Activated CD4-positive, alpha-beta T cell treated with anti-CD3 and anti-CD28 coated beads, Interleukin-2, amount 50 U/mL, for 48 hours (primary cell): Measurements from ENCODE around the gene TNS3.

Experiments
- DNase-seq, 2 experiments: peaks; one replicate each; pipeline ENCODE4 v3.0.0-alpha.2; 2020

TNS3 gene

DNA sequence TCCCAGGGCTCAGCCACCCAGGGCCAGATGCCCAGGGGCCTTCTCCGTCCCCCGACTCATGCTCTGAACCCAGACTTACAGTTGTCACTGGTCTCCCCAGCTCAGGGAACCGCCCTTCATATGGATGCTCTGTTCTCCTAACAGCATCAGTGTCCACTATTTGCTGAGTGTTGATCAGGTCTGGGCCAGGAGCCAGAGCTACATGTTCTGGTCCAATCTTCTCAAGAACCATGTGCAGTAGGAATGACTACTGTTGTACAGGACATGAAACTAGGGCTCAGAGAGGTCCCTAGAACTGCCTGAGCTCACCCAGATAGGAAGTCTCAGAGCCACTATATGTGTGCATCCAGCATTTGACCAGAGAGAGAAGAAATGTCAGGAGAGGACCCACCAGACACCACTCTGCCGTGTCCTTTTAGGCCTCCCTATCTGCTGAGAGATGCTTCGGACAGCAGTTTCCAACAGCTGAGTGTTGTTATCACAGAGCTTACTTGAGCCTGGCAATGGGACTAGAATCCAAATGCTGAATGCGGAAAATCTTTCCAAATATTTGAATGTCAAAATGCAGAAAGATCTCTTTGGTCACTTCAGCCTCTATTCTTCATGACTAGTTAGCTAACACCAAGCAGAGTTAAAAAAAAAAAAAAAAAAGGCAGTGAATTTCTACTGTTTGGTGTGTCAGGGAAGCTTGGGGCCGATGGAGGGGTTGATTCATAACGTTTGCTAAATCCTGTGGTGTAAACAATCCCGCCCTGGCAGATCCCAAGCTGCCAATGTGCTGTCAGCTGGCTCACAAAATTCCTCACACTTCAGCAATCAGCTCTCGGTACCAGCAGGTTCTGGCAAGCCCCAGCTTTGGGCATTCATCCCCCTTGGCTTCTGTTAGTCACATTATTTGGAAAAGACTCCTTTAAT lies 246.1 kb downstream of the TNS3 start:
- DNase-seq: no peak

DNA sequence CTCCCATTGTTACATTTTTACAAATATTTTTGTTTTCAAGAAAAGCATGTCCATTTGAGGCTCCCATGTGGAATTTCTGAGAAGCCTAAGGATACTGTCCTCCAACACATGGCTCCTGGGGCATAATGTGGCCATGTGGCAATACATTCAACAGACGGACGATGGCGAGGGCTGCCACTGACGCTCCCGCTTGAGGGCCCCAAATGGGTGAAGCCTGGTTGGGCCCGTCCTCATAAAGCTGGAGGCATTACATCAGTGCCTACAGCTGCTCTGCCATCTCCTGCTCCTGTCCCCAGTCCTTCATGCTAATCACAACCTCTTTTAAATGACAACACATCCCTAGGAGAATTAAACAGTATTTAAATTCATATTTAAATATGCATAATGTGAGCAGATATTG lies 246.8 kb downstream of the TNS3 start:
- DNase-seq: no peak

DNA sequence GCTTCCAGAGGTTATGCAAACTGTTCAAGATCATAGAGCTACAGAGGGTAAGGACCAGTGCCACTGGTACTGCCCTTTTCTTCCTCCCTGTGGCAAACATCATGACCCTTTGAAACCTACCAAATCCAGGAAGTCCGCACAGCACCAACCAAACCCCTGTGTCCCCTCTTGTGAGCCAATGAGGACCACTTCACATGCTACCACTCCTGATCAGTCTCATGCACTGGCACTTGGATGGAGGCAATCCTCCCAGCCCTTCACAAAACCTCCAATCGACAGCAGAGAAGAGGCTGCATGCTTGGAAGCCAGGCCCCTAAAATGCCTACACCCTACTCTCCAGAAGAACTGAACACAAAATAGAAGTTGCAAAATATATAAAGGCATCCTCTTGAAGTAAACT lies 248.0 kb downstream of the TNS3 start:
- DNase-seq: no peak

DNA sequence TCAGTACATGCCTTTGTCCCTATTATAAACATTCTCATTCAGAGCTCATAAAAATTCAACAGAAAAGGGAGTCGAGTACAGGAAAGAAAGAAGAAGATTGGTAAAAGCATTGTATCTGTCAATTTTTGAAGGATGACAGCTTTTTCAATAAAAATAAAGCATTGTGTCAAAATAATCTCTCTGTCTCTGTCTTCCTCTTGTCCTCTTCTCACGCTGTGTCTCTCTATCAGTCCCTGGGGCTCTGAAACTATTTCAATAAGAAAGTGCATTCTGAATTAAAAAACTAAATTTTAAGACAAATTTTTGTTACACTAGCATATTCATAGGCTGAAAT lies 248.4 kb downstream of the TNS3 start:
- DNase-seq: no peak

DNA sequence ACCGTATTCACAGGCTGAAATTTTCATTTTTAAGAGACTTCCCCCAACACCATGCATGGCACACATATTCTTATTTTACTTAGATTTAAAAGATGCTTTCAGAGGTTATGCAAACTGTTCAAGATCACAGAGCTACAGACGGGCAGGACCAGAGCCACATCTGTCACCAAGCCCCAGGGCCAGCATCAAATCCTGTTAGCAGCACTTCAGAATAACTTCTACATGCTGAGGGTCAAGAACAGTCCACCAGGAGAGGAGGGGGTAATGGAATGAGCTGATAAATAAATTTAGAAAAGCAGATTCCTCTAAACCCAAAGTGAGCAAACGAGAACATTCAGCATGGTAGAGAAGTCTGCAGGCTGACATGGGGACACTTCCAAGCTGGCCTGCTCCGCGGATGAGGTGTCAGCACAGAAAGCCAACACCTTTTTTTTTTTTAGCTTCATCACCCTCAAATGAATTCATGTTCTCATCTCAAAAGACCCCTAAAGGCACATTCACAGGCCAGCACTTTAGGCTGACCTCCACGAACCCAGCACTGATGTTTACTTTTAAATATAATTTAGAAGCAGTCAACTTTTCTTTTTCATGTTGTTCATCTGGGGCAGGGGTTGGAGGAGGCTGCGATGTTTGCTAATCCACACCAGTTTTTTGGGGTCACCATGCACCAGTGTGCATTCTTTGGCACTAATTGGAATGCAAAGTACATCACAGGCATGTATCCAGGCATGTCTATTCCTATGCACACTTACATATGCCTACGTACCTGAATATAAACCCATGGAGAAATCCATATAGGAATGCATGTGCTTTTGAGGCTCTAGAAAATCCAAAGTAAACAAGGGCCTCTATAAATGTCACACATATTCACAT lies 249.0 kb downstream of the TNS3 start:
- no peak for DNase-seq

DNA sequence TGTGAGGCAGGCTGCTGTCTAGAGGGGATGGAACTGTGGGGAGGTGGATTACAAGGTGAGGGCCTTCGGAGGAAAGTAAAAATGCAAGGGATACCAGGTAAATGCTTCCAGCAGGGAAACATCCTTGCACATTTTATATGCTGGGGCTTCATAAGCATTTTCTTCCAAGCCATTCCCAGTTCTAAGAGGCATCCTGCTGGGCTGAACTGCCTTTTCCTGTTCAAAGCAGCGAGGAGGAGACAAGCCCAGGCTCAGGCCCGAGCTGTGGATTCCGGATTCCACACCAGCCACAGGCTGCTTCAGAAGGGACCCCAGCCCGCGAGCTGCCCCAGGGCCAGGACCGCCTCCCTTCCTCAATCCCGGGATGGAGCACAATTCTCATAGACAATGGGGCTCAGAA lies 249.7 kb downstream of the TNS3 start:
- DNase-seq: no peak

DNA sequence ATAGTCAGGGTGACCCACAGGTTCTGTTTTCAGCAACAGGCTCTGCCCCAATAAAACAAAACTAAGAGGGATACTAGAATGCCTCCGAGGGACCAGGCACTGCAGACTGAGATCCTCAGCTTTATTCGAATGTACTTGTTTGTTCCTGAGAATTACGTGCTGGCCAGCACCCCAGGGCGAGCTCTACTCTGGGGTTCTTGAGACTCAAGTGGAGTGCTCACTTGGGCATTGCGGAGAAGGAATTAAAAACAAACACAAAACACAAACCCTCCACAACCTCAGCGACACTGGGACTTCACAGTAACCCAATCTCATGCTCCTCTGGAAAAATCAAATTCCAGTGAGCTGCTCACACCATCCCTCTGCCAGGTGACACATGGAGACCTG lies 250.7 kb downstream of the TNS3 start:
- DNase-seq: no peak

DNA sequence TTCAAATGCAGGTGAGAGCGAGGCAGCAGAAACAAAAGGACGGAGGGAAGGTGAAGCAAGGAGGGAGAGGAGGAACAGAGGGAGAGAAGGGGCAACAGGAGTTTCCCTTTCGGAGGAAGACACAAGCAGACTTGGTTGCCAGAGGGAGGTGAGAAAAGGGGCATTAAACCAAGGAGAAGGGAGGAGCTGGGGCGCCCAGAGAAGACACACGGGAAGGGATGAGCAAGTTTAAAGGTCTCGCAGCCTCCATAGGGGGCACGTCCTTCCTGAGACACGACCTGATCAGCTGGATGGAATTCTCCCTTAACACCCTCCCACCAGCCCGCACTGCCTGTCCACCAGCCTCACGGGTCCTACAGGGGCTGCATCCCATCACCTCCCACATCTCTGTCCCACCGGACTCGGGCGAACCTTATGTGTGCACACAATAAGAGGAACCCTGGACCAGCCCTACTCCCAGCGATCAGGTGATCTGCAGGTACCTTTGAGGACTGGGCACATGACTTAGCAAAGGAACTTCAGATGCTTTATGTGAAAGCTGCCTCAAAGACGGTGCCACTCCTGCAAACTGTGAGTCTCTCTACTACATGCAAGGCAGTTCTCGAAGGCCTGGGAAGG lies 251.2 kb downstream of the TNS3 start:
- no peak for DNase-seq

DNA sequence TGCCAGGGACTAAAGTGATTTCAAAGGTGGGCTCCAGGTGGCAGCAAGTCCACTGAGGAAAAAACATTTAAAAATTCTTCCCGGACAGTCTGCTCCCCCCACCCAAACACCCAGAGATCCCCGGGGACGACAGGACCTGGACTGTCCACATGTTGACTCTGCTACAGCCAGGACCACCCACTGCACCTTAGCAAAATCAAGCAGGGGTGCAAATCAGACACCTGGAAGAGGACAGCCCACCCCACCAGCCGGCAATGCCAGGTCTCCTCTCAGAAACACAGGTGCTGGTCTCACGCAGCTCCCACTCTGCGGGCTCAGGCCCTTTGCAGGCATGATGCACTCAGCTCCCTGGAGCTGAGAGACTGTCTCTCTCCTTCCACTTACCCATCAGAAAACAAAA lies 251.9 kb downstream of the TNS3 start:
- no peak for DNase-seq

DNA sequence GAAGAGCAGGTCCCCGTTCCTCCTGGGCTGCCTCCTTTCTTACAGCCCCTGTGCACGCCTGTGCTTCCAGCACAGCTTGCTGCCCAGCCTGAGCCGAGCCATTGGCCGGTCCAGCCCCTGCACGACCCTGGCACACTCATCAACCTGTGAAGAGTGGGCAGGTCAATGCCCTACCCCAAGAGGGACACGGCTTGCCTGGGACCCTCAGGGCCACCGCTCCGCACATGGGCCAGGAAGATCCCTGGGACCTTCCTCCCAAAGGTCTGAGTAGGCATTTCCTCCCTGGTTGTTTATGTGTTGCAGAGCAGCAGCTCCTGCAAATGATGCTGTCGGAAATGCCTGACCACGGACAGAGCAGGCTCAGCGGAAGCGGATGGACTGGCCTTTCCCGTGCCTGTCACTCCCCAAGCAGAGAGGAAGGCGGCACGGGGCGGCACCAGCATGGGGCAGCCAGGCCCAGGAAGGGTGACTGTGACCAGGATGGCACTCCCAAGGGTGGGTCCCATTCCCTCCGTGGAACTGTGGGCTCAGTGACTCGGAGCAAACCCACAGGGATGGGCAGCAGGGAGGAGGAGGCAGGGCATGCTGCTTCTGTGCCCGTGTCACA lies 252.5 kb downstream of the TNS3 start:
- DNase-seq: no peak

DNA sequence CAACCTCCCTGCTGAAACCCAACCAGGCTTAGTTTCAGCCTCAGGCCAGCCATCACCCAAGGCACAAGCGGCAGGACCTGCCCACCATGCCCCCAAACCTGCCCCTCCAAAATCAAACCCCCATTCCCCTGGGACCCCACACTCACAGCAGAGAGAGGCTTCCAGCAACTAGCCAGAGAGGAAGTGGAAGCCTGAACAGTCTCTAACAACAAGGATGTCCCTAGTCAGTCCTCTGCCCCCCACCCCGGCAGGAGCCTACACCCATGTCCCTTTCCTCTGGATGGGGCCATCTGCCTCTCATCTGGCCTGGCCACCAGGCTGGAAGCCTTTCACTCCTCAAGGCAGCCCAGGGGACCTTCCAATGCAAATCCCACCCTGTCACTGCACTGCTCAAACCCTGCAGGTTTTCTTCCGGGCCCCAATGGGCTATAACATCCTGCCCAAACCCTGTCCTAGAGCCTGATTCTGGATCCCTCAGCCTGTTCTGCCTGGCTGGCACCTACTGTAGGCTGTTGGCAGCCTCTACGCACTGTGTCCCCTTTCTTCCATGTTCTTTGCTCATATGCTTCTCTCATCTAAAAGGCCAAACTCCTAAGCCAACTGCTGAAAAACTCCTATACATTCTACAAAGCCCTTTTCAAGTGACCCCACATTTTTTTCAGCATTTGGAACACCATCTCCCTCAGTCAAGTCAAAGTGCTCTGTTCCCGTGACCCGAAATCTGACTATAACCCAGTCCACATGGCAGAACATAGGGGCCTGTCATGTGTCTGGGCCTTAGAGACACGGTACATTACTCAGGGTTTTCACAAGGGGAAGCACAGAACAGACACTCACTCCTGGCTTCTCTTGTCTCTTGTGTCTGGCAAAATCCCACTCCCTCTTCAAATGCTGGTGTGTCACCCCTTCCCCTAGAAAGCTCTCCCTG lies 253.3 kb downstream of the TNS3 start:
- DNase-seq: no peak

DNA sequence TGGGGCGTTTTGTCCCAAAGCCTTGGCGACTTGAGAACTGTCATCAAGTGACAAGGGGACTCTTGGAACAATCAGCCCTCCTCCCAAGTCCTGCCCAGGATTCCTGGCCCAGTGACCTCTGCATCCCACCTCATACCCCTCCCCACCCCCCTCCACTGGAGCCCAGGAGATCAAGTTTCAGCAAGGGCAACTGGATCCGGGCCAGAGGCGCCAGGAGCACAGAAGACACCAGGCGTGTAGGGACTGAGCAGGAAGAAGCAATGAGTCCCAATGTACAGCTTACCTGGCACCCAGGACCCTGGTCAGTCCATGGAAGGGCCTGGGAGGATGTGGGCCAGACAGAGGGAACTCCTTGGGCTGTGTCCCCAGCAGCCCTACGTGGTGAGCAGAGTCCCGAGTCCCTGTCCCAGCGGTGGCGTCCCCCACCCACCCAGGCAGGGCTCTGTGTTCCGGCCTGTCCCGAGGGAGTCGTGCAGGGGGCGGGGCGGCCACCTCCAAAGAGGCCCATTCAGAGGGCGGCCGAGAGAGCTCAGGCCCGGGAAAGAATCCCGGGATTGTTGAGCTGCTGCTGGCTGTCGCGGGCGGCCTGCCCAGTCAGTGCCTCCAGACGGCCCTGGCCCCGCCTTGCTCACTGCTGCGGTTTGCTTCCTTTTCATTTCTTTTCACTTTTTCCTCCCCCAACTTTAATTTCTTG lies 254.1 kb downstream of the TNS3 start:
- no peak for DNase-seq

DNA sequence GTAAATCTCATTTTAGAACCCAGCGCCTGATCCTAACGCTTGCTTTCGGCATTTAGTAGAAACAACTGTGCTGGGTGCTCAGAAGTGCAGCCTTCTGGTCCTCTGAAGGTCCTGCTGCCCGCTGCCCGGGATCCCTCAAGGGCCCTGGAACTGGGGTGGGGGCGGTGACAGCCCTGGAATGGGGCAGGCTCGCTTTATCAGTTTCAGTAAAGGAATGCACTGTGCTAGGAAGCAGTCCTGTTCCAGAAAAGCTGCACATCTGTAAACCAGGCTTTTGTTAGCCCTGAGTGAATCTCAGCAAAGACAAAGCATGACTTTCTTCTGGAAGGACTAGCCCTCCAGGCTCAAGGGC lies 254.6 kb downstream of the TNS3 start:
- no peak for DNase-seq

DNA sequence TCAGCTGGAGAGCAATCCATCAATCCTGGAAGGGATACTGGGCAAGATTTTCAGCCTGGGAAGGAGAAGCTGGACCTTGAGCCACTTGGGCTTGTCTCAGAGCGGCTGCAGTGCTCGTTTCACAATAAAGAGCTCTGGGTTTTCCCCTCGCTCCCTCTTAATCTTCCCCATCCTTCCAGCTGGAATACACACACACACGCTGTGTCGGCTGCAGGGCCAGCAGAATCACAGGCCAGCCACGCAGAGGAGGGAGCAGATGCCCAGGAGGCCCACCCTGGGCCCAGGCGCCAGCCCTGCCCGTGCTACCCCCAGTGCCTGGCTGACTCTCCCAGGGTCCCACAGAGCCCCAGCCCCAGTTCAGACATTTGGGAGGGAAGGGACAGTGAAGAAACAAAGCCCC lies 255.1 kb downstream of the TNS3 start:
- no peak for DNase-seq

DNA sequence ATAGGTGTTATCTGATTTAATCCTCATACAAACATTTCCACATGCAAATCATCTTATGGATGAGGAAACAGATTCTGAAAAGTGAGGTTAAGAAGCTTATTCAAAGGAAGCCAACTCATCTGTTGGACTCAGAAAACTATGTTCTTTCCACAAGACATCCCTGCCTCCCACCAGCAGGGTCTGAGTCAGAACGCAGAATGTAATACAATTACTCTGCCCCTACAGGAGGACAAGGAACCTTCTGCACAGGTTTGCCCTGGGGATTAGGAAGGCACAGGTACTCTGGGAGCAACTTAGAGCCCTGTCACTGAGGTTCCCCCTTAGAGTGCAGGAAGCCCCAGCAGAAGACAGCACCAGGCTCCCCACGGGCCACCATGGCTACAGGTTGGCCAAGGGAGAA lies 255.7 kb downstream of the TNS3 start:
- DNase-seq: no peak

DNA sequence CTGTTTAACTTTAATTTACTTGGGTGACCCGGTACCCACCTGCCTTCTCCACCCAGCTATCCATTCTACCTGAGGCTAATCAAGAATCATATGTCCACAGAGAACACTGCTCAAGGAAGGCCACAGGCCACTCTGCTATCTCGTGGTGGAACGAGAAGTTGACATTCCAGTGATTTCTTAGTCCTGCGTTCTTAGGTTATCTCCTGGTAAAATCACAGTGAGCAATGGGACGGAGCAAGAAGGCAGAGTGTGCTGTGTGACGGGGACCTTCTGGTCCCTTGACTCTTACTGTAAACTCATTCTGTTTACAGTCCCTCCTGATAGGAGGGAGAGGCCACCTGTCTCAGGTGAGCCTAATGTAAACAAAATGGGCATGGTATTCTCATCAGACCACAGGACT lies 256.6 kb downstream of the TNS3 start:
- no peak for DNase-seq

DNA sequence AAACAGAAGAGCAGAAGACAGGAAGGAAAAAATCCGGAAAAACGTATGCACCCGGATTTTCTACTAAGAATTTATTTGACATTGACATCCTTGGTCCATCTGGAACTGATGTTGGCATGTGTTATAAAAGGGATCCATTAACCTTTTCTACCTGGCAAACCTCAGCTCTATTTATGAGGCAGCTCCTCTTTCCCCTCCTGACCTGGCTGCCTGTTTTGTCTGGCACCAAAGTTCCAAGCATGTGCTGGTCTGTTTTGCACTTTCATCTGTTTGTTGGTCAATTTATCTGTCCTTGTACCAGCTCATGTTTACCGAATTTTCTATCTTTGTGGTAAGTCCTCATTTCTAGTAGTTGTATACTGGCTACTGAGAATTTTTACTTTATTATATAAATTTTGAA lies 258.0 kb downstream of the TNS3 start:
- no peak for DNase-seq

DNA sequence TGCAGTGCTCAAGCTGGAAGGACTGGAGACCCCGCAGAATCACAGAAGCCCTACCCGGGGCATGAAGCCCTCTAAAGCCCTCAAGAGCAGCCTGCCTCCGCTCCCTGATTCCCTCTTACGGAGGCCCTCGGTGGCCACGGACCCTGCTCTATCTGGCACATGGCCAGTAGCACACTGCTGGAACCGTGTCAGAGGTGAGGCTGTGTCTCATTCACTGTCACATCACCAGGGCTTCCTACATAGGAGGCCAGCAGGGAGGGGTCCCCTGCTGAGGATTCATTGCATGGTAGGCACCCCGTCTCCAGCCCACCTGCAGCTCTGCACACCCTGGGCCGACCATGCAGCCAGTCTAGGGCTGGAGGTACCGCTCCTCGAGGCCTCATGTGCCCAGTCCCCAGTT lies 259.2 kb downstream of the TNS3 start:
- DNase-seq: no peak

DNA sequence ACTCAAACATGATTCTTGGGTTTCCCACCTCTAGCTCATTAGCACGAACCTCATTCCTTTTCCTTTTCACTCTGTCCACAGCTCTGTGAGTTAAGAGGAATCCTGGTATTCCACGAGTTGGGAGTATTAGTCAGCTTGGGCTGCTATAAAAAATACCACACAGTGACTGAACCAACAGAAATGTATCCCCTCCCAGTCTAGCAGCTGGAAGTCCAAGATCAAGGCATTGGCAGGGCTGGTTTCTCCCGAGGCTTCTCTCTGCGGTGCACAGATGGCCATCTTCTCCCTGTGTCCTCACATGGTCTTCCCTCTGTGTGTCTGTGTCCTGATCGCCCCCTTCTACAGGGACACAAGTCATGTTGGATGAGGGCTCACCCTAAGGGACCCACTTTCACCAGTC lies 261.6 kb downstream of the TNS3 start:
- DNase-seq: no peak

DNA sequence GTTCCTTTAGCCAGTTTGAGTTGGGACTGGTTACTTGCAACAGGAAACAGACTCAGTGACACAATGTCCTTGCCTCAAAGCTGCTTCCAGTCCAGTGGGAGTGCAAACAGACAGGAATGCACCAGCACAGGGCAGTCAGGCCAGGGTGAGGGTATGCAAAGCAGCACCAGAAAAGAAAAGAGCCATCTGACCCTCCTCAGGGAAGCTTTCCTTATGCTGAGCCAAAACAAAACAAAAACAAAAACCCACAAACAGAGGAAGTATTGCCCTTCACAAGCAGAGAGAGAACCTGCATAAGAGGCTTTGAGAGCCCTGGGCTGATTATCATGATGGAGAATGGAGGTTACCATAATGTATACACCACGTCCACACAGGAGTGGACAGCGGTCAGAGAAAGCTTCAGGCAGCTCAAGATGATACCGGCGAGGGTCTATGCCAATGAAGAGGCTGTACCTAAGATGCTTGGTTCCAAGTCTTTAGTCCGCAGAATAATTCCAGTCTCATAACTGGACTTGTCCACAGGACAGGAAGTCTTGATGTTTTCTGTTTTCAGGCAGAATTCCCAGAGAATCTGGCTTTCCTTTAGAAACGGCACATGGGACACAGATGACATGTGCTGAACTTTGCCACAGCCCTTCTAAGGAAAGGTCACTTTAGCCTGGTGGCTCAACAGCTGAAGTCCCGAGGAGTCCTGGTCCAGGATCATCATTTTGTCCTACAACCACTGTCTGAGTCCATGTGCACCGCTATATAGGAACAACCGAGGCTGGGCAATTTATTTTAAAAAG lies 263.3 kb downstream of the TNS3 start:
- DNase-seq: no peak

DNA sequence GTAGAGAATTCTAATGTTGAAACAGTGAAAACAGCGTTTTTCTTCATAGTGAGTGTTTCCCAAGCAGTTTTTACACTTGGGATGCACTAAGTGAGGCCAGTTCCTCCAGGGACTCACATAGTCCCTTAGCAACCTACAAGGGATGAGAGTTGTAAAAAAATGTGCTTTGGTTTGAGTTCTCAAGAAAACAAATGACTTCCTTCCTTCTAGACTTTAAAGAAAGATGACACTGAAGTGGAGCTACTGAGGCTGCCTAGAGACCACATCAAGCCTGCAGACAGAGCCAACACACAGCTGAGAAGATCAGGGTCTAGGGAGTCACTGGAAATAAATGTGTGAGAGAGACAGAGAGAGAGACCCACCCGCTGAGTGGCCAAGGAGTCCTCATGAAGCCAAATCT lies 264.4 kb downstream of the TNS3 start:
- DNase-seq: no peak
